Hindlimb muscle (tissue), 1 donor: ENCODE measurements around the gene SMIM24. TPM values are rescaled to one million over a fixed set of nuclear protein-coding genes. Genes with fewer than 3 reads are reported as not detected.
"Not testable (repeated sequence)": the region's sequence is repeated elsewhere in the genome, so short reads cannot be mapped to it uniquely, and the experiment has no call there.

Experiments
- DNase-seq: peaks from one replicate; pipeline ENCODE4 v3.0.0-alpha.2; 2013
- polyA plus RNA-seq: library from polyadenylated mRNA; unstranded; fragments of 120-200 nt; gene quantifications from one replicate; pipeline ENCODE4 v1.2.1, GENCODE V29; 2013; ENCODE audit not compliant: insufficient read length

Gene SMIM24
- not detected for polyA plus RNA-seq

DNA sequence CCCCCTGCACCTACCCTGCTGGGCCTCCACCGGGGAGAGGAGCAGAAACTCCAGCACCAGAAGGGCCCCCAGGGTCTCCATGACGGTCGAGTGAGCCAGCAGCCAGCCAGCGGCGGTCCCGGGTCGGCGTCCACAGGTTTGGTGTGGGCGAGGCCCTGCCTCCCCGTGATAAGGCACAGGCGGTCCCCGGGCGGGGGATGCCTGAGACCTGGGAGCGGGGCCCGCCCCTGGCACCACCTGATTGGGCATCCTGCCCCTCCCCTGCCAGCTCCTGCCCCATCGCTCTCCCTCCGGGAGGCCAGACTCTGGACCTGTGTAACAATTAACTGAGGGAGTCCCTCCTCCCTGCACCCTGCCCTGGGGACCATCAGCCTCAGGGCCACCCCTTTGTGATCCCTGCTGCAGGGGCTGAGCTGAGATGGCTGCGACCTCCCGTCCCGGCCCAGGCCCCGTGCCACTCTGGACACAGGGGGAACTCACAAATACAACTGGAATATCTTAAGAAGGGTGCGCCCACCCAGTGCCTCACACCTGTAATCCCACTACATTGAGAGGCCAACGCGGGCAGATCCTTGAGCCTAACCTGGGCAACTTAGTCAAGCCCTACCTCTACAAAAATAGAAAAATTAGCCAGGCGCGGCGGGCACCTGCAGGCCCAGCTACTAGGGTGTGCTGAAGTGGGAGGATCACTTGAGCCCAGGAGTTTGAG, at the start of gene SMIM24:
Gene SMIM24 (minus strand): TSS at position 143 of the 709 bp plus-strand sequence. CDS start 62 bp downstream, at position 81.
- DNase-seq = no peak

DNA sequence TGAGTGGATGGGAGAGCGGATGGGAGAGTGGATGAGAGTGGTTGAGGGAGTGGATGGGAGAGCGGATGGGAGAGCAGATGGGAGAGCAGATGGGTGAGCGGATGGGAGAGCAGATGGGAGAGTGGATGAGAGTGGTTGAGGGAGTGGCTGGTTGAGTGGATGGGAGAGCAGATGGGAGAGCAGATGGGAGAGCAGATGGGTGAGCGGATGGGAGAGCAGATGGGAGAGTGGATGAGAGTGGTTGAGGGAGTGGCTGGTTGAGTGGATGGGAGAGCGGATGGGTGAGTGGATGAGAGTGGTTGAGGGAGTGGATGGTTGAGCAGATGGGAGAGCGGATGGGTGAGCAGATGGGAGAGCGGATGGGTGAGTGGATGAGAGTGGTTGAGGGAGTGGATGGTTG, 49.0 kb upstream of the SMIM24 start:
- DNase-seq = not testable (repeated sequence)

DNA sequence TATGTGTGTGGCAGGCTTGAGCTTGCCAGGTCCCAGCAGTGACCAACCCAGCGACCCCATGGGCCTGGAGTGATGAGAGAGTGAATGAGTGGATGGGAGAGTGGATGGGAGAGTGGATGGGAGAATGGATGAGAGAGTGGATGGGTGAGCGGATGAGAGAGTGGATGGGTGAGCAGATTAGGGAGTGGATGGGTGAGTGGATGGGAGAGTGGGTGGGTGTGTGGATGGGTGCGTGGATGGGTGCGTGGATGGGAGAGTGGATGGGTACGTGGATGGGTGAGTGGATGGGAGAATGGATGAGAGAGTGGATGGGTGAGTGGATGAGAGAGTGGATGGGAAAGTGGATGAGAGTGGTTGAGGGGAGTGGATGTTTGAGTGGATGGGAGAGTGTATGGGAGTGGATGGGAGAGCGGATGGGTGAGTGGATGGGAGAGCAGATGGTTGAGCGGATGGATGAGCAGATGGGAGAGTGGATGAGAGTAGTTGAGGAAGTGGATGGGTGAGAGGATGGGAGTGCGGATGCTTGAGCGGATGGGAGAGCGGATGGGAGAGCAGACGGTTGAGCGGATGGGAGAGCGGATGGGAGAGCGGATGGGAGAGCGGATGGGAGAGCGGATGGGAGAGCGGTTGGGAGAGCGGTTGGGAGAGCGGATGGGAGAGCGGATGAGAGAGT, 48.4 kb upstream of the SMIM24 start:
- no peak for DNase-seq

DNA sequence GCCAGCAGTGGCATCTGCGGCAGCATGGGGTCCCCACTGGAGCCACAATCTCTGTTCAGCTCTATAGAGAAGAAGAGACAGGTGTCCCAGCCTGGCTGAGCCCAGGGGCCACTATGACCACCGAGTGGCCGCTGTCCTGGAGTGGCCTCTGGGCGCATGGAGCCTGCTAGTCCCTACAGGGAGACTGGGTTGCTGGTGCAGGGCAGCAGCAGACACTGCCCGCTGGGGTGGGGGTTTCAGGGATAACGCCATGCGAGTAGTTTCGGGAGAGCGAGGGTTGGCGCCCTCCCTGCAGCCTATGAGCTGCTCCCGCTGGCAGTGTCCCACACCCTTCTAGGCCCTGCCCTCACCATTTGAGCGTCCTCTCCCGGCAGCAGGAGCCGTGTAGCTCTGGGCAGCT, 47.8 kb upstream of the SMIM24 start:
- no peak for DNase-seq

DNA sequence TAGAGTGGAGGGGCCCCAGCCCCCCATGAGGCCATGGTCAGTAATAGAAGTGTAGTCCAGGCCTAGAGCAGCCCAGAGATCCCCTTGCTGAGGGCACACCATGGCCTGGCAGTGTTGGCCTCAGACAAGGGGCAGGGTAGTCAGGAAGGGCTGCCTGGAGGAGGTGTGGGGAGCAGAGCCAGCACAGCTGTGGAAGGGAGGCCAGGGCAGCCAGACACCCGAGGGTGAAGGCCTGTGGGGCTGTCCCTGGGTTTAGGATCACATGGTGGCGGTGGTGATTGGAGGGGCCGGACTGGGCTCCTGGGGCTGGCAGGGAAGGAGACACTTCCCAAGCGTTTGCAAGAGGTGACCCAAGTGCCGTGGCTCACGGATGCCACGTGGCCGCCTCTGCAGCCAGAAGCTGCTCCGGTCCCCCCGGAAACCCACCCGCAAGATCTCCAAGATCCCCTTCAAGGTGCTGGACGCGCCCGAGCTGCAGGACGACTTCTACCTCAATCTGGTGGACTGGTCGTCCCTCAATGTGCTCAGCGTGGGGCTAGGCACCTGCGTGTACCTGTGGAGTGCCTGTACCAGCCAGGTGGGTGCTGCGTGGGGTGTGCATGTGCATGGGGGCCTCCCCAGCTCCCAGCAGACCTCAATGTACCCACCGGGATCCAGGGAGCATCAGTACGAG, 47.0 kb upstream of the SMIM24 start:
- DNase-seq = no peak

DNA sequence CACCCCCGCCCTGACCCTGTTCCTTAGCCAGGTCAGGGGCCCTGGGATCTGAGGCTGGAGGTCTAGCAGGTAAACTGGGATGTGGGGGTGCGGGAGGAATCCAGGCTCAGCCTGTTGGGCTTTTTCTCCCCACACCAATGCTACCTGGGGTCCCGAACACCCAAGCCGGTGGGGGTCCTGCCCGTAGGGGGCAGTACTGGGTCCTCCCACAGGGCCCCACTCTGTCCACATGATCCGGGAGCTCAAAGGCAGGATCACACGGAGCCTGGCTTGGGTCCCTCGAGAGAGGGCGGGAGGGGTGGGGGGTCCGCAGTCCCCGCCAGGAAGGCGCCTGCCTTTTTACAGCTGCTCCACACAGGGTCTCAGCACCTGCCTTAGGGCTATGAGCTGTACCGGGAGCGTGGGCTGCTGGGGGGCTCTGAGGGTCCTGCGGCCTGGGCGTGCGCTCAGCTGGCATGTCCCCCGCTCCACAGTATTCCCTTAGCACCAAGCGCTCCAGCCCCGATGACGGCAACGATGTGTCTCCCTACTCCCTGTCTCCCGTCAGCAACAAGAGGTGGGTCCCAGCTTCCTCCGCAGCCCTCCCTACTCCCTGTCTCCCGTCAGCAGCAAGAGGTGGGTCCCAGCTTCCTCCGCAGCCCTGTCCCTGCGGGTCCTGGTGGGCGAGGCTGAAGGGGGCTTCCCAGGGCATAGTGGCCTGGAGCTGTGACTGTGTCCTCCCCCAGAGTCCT, 46.3 kb upstream of the SMIM24 start:
- no peak for DNase-seq

DNA sequence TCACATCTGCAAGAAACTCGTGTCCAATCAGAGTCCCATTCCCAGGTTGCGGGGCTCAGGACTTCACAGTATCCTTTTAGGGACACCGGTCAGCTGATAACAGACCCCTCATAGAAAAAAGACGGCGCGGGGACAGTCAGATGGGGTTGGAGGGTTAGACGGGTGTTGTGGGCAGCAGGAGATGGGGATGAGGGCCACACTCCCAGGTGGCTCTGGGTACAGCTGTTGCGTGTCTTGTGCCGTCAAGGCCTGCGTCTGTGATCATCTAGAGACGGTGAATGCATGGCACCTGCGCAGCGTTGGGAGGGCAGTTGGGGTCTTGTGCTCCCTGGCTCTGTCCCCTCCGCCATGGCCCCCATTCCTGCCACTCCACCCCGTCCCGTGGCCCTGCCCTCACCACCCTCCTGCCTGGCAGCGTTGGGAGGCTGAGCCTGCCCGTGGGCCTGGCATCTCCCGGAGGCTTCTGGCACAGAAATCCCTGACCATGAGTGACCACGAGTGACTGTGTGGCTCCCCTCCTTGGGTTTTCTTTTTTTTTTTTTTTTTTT, 44.7 kb upstream of the SMIM24 start:
- no peak for DNase-seq

DNA sequence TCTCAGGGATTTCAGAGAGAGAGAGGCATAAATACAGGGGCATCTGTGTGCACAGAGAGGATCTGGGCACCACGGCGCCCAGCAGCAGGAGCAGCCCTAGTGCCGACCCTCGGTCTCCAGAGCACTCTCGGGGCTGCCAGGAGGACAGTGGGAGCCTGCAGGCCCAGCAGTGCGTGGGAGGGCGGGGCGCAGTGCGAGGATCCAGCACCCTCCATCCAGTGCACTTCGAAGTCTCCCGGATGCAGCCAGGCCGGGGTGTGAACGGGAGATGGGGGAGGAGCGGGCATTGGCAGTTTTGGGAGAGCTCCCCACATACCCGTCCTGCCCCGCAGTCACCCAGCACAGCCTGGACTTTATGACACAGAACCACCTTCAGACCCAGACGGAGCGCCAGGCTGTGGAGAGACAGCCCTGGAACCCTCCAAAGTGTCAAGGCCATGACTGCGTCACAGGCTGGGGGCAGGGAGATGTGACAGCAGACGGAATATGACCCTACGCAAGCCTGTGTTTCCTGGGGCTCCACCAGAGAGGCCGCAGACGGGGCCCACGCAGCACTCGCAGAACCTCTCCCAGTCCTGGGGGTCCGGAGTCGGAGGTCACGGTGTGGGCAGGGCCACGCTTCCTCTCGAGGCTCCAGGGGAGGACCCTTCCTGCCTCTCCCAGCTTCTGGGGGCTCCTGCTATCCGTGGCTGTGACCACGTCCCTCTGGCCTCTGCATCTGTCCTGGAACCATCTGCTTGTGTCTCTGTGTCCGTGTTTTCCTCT, 43.9 kb upstream of the SMIM24 start:
- DNase-seq = no peak

DNA sequence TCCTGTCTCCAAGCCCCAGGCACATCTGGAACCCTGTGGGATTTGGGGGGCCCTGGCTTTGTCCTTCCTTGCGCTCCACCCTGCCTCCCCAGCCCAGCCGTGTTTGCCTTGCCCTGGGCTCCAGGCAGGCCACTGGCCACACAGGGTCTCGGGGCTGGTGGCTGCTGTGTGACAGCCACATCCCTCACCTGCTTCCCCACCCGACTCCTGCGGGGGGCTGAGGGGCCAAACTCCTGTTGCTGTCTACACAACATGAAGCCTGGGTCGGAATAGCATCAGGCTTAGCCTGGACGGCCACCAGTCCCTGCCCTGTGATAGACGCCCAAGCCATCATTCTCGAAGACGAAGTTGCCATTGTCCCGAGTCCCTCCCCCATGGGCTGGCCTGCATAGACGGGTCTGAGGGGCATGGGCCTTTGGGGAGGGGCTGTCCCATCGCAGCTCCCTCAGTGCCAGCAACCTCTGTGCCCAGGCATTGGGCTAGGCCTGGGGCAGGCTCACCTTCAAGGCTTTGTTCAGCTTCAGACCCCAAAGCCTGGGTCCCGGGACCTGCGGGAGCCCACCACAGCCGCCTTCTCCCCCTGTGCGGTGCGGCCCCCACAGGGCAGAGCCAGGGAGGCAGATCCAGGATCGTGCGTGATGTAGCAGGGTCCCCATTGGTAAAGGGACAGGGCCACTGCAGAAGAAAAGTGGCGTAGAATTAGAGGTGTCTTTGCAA, 43.2 kb upstream of the SMIM24 start:
- DNase-seq = no peak

DNA sequence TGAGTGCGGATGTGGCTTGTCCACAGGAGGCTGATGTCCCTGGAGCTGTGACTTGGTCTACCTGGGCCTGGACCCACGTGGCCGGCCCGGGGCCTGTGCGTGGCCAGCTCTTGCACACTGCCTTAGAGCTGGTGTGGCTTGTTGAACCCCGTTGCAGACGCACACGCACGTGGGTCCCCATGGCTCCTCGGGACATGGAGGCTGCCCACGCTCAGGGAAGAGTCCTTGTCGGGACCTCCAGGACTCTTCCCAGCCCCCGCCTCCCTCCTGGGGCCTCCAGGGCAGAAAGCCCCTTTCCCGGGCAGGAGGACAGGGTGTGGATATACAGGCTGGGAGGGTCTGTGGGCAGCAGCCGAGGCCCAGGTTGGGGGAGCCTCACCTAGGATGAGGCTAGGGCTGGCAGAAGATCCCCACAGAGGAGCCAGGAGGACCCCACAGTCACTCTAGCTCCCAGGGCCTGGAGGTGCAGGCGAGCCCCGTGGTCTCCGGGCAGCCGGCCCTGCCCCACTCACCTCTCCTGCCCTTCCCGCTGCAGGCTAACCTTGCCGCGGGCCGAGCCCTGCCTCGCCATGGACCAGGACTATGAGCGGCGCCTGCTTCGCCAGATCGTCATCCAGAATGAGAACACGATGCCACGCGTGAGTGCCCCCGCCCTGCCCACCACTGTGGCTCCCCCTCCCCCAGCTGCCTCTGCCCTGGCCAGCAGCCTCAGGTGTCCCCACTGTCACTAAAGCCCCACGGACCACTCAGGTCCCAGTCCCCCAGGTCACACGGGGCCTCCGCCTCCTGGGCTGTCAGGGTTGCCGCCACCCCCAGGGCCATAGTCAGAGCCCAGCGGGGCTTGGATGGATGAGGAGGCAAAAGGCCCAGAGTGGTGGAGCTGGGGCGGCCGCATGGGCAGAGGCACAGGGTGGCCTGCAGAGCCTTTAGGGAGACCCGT, 42.4 kb upstream of the SMIM24 start:
- DNase-seq = no peak

DNA sequence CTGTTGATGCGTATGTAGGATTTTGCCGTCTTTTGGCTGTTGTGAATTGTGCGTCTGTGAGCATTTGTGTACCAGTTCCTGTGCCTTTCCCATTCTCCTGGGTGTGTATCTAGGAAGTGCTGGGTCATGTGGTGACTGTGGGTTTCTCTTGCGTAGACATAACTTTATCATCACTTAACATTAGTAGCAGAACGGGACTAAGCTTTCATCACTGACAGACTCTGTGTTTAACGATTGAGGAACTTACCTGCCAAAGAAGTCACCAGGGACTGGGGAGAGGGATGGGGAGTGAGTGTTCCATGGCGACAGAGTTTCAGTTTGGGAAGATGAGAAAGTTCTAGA, 40.8 kb upstream of the SMIM24 start:
- DNase-seq = no peak

DNA sequence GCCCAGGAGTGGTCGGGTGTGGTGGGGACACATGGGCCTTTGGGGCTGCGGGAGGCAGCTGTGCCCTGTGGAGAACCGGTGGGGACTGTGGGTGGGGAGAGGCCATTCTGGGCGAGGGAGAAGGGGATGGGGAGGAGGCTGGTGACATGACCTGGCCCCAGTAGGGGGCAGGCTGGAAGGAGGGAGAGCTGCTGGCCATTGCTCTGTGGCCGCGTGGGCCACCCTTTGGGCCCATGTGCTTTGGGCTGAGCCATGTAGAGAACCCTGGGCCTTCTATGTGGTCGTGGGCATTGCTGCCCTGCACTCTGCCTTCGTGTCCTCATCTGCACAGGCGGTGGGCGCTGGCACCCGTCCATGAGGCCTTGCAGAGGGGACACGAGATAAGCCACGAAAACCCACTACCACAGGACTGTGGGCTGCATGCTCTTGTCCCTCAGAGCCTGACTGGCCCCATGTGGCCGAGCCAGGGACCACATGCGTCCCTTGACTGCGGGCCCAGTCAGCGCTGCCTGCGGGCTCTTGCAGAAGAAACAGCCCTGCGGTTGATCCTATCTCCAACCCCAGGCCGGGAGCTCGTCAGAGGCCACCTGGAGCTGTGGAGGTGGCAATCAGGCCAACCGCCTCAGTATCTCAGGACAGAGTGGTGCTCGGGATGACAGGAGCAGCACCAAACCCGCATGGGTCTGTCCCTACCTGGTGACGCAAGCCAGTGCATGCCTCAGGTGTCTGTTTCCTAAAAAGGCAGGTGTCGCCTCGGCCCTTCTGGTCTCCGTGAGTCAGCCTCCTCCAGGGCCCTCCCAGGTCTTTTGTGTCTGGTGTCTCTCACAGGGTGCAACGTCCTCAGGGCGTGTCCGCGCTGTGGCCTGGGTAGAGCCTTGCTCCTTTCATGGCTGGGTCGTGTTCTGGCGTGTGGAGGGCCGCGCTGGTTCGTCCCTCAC, 40.1 kb upstream of the SMIM24 start:
- DNase-seq = no peak

DNA sequence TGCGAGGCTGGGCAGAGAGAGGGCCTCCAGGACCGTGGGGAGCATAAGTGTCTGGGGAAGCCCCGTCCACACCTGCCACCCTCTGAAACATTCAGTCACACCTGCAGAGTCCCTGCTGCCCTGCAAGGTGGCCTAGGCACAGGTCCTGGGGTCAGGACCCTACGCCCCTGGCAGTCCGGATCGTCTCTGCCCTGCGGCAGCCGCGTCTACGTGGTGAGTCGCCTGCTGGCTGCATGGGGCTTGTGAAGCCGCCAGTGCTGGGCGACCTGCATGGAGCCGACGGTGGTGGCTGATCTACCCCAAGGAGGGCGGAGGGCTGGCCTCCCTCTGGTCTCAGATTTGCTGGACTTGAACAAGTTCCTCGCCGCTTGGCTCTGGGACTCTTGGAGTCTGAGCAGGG, 38.8 kb upstream of the SMIM24 start:
- no peak for DNase-seq

DNA sequence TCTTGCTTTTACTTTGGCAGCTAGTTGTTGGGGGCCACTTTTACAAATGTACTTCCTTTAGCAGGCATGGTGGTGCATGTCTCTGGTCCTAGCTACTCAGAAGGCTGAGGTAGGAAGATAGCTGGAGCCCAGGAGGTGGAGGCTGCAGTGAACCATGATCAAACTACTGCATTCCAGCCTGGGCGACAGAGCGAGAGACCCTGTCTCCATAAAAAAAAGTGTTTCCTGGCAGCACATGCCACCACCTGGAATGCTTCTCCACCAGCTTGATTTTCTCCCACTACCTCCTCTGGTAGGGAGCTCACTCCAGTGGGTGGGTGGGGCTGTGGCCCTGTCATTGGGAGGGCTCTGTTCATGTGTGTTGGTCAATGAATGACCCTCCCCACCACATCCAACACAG, 38.3 kb upstream of the SMIM24 start:
- no peak for DNase-seq

DNA sequence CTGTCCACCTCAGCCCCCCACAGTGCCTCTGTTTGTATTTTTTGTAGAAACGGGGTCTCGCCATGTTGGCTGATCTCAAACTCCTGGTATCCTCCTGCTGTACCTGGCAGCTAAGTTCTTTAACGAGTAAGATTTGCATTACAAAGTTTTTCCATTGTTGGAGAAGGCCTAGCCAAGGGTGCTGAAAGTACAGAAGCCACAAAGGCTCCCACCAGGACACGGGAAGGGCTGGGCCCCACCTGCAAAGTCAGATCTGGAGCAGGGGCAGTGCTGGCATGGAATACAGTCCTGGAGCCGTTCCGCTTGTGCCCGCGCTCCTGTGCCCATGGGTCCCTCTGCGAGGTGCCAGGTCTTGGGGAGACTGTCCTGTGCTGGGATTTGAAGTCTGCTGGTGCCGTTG, 37.9 kb upstream of the SMIM24 start:
- DNase-seq = no peak

DNA sequence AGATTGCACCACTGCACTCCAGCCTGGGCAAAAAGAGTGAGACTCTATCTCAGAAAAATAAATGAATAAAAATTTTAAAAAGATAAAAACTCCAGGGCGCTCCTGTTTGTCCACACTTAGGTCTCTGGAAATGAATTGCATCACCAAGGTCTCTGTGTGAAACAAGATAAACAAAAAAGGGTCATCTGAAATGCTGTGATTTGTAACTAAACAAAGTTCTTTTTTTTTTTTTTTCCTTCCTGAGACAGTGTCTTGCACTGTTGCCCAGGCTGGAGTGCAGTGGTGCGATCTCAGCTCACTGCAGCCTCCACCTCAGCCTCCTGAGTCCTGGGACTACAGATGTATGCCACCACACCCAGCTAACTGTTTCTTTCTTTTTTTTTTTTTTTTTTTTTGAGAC, 37.3 kb upstream of the SMIM24 start:
- no peak for DNase-seq

DNA sequence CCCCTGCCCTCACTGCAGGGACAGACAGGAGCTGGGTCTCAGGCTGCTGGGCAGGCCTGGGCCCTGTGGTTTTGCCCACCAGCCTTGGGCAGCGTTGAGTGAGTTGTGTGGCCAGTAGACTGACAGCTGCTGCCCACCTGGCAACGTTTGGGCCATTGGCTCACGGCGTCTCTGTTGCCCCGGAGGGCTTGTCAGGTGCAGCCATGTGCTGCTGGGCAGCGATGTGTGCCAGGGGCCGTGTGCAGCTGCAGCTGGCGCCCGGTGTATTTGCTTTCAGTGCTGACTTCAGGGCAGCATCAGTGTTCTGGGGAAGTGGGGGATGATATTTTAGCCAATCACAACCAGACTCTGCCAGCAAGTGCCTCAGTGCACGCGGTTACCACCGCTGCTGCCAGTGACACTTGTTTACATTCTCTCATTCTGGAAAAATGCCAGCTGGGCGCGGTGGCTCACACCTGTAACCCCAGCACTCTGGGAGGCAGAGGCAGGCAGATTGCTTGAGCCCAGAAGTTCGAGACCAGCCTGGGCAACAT, 36.4 kb upstream of the SMIM24 start:
- no peak for DNase-seq

DNA sequence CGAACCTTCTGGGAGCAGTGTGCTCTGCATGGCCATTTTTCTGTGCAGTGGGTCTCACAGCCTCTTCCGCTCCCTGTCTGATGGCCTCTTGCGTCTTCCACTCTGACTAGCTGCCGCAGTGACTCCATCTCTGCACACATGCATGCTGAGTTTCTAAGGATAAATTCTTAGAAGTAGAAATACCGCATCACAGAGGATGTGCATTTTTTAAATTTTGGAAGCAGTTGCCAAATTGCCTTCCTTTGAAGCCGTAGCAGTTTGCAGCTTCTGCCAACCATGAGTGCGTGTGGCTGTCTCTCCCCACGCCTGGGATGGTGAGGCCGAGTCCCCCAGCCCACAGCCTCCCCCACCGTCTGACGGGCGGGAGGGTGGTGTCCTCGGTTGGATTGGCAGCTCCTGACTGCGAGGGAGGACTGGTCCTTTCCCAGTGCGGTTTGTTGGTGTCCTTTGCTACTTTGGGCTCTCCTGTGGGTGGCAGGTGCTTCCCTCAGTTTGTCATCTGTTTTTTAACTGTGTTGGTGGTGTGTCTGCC, 35.6 kb upstream of the SMIM24 start:
- DNase-seq = no peak

DNA sequence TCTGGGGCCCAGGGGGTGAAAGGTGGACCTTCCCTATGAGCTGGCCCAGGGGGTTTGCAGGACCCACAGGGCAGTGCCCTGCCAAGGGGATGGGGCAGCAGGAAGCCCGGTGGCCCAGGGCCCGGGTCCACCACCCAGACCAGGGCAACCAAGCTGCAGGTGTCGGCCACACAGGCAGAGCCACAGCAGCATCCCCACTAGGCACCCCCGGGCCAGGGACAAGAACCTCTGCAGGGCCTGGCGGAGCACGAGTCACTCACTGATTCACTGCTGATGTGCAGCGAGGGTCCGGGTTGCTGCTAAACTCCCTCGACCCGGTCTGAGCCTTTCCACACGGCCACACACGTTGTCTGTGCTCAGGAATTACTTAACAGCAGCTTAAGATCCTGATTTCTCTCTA, 34.6 kb upstream of the SMIM24 start:
- no peak for DNase-seq
